HuH-7.5 (cell line): ENCODE measurements around the gene IQCK.

Experiments
- DNase-seq: peaks from one replicate; pipeline ENCODE4 v3.0.0; 2011; ENCODE audit warnings: low spot score

IQCK gene

GRCh38 chr16:19722269-19722952 is 4.3 kb downstream of the IQCK start:
- DNase-seq = no peak

- no peak for DNase-seq
Measured at GRCh38 chr16:19722981-19723380, 4.9 kb downstream of the IQCK start.

DNA sequence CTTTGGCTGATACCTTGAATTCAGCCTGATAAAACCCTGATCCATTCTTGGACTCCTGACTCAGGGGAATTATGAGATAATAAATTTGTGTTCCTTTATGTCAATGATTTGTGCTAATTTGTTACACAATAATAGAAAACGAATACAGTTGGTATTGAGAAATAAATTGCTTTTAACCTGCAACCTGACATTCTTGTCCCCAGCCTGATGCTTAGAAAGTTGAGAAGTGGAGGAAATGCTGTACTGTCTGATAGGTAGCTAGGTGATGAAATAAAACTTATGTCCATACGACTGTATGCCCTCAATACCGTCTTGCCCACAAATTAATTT is 10.5 kb downstream of the IQCK start:
- no peak for DNase-seq

- no peak for DNase-seq
Measured at GRCh38 chr16:19733551-19733950, 15.5 kb downstream of the IQCK start.

DNA sequence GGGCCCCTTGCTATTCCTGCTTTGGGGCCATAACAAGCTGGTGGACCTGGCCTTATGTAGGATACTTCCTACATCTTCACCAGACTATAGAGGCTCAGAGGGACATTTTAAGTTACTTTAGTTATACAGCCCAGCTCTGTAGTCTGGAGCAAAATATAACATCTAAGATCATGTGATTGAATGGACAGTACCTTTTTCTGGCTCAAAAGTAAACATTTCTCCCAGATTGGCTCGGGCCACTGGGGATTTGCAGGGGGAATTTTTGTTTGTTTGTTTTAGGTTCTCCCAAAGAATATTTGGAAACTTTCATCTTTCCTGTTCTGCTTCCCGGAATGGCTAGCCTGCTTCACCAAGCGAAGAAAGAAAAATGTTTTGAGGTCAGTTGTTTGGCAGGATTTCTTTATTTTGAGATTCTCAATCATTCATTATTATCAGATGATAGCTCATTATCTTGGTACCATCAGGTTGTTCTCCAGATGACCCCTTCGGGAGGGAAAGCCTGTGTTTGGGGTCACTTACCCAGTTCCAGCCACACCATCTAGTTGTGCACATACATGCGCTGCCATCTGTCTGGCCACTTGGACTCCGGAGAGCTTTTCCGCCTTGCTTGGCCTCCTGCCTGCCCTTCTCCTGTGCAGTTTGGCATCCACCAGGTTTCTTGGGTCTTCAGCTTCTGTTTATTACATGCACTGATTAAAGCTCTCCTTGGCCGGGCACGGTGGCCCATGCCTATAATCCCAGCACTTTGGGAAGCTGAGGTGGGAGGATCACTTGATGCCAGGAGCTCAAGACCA is 17.2 kb downstream of the IQCK start:
- DNase-seq = no peak

DNA sequence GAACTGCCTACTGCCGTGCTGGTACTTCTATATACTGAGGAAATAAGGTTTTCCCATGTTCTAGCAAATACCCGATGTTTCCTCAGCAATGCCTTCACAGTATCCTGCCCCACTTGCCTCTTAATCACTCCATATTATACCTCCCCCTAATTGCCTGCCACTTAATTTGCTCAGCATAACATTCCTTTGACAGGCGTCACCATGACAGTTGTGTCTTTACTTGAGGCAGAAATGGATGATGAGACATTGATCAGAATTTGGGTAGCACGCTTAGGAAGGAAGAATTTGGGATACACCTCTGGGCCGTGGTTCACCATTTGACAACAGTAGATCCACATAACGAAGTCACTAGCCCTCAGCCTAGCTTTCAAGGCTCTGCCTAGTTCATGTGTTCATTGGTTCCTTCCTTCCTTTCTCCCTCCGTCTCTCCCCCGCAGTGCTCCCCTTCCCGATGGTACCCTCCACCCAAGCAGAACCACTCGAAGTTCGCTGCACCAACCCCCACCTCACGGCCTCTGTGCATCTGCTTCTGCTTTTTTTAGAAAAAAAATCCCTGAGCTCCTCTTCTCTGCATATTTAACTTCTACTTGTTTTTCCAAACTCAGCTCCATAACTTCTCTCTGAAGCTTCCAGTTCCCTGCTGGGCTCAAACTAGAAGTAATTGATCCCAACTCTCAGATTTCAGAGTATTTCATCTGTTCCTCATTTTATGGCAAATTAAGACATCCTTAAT is 19.4 kb downstream of the IQCK start:
- no peak for DNase-seq

DNA sequence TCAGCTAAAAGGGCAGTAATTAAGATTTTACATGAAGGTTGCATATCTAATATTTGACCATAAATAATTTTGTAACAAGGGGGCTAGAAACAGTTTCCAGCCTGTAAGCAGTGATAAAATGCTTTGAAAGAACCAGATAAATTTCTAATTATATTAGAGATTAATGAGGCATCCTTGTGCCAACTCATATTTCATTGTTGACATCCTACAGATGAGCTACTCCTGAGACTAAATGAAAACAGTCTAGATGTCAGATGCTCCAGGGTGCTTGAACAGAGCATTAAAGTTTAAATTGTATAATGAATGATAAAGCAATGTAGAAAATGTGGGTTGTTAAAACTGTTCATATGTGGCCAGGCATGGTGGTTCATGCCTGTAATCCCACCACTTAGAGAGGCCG is 23.3 kb downstream of the IQCK start:
- no peak for DNase-seq

DNA sequence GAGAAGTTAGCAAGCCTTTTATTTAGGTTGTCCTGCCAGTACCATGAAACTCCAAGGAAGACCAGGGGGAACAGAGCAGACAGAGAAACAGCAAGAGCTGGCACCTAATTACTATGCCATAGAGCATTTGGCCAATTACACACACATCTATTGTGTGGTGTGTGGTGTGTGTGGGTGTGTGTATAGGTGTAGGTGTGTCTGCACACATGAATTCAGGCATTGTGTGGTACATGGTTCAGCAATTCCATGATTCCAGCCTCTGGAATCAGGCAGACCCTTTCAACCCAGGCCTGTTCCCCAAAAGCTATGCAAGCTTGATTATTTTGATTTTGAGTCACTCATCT is 25.7 kb downstream of the IQCK start:
- no peak for DNase-seq

DNA sequence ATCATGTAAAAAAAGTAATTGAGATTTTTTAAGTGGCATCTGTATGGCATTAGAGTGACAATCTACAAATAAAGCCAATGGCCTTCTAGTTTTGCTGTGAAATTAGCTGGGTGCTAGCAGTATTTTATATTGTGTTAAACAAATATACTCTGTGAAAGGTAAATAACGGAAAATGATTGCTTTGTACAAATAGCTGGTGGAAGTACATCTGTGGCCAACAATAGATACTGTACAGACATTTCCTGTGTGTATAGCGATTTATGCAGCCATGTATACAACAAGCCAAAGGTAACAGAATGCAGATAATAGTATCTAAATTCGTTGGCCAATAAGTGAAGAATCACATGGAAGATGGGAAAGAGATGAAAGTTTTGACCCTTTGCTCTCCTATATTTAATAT is 26.6 kb downstream of the IQCK start:
- no peak for DNase-seq

DNA sequence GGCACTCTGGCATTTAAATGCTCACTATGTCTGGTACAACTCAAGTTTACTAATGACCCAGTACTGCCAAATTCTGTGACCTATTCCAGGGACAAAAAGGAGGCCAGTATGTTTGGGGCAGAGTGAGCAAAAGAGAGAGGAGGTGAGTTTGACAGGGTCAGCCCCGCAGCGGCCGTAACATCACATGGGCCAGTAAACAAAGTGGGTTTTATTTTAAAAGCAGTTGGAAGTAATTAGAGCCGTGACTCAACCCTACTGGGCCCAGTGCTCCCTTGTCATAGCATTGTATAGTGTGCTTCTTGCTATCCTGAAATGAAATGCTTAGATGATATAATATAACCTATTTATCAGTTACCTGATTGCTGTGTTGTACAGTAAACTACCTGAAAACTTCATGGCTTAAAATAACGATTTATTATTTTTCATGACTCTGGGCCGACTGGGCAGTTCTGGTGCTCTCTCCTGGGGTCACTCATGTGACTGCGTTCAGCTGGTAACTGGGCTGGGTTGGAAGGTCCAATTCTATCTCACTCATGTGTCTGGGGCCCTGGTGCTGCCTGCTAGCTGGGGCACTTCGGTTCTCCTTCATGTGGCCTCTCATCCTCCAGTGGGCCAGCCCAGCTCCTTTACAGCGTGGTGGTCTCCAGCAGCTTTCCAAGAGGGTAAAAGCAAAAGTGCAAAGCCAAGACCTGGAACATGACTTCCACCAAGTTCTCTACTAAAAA is 27.4 kb downstream of the IQCK start:
- DNase-seq = no peak

GRCh38 chr16:19746561-19746960 is 28.5 kb downstream of the IQCK start:
- no peak for DNase-seq

GRCh38 chr16:19748389-19749168 is 30.5 kb downstream of the IQCK start:
- no peak for DNase-seq

GRCh38 chr16:19749571-19750080 is 31.6 kb downstream of the IQCK start:
- DNase-seq = no peak

GRCh38 chr16:19751478-19752385 is 33.7 kb downstream of the IQCK start:
- DNase-seq = no peak

- DNase-seq = no peak
Measured at GRCh38 chr16:19753815-19754643, 36.0 kb downstream of the IQCK start.

DNA sequence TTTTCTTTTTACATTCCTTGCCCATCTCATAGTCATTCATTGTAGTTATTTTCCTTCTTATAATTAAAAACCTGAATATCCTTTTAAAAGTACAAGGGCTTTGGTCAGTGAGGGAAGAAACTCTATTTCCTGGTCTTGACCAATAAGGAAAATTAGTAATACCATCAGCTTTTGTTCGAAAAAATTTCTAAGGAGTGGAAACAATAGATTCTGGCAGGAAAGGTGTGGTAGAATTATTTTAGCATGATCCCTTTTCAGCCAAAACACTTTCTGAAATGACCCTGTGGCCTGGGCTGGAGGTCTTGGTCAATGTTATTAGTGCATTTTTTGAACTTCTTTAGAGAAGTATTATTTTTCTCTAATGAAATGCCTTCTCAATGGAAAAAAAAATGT is 36.6 kb downstream of the IQCK start:
- DNase-seq = no peak

DNA sequence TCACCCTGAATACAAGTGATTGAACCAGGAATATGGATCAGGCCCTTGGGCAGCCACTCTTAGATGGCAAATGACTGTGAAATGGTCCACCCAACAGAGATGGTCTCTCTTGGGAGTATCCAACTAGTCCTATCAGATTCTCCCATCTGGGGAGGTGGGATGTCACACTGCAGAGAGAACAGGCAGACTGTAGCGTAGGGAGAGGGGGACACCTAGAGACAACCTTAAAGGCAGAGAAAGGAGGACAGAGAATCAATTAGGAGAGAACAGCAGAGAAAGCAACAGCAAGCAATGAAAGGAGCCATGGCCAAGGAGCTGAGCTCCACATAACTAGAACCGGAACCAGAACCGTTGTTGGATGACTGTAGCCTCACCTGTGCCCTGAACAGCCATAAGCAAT is 37.2 kb downstream of the IQCK start:
- DNase-seq = no peak

GRCh38 chr16:19757026-19757425 is 39.0 kb downstream of the IQCK start:
- DNase-seq = no peak

DNA sequence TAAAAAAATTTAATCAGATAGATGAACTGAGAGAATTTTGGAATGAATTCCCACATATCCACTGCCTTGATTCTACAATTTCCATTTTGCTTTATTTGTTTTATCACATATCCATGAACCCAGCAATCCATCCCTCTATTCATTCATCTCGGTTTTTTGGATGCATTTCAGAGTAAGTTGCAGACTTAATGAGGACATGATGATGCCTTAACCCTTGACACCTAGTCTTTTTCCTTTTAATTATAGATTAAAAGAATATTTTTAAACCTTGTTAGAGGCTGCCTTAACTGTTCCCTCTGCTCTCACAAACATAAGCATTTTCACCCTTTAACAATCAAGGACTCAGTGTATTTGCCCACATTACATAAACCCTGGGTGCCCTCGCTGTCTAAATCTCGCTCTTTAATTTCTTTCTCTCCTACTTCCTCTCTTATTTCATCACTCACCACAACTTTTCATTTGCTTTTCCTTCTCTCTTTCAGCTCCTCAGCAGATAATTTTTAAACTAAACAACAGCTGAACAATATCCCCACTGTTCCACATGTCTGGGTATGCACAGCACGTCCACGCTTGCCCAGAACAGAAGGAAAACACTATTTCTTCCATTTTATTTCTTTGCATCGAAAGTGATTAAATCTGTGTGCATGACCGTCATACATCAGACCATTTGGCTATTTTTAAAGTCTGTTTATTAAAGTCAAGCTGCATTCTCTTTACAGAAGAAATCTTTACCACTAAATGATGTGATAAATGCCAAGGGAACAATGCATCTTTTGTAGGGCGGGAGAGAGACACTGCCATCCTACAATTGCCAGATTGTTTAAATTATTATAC is 39.9 kb downstream of the IQCK start:
- no peak for DNase-seq
